GM12878 (cell line): ENCODE results near the gene MEIOB. TPM values are rescaled to one million over a fixed set of nuclear protein-coding genes. Genes with fewer than 3 reads are reported as not detected.

Experiments
- ATAC-seq: fragments of 200-7000 bp; cut with Tn5 transposase; 3 replicates; pipeline ENCODE4 v1.9.1; 2020; ENCODE audit warnings: mild to moderate bottlenecking, moderate library complexity
- BruUV-seq: library from RNA; stranded (reverse); fragments of 400-500 nt; replicated peaks from 2 replicates; lab custom pipeline; 2021; lab: Mats Ljungman, UMichigan
- CTCF ChIA-PET: fragments of 300-600 bp; sonication (Branson Sonifier 250); formaldehyde crosslinking; extraction: SDS; loops from one replicate; lab custom pipeline; 2021; ENCODE audit warnings: inconsistent platforms; lab: Yijun Ruan, JAX
- POLR2A ChIA-PET: fragments of 350-600 bp; formaldehyde crosslinking; extraction: SDS; loops from one replicate; lab custom pipeline; 2021; ENCODE audit warnings: inconsistent platforms; lab: Charles Lee
- RAD21 ChIA-PET: fragments of 300-600 bp; sonication (Branson Sonifier 250); formaldehyde crosslinking; loops from one replicate; lab custom pipeline; 2023; ENCODE audit warnings: antibody characterized with exemption; ENCODE audit not compliant: unreplicated experiment; lab: Charles Lee
- SMC1A ChIA-PET: fragments of 300-600 bp; sonication (Branson Sonifier 250); formaldehyde crosslinking; loops from one replicate; lab custom pipeline; 2023; ENCODE audit not compliant: unreplicated experiment, uncharacterized antibody; lab: Charles Lee
- DNase-seq: peaks from one replicate; pipeline ENCODE4 v3.0.0-alpha.2; 2011; ENCODE audit warnings: low read depth, low spot score
- FAIRE-seq: peaks from 3 replicates; lab custom pipeline; 2011; peaks lifted over from hg19 to GRCh38; lab: Jason Lieb, UNC
- H2AFZ ChIP-seq: 2 replicates; pipeline ENCODE4 v1.6.0; 2011; ENCODE audit warnings: low read depth, low read length, control low read depth; ENCODE audit not compliant: control insufficient read depth
- H3K27ac ChIP-seq: 2 replicates; pipeline ENCODE4 v1.5.1; 2011; ENCODE audit warnings: control low read depth; ENCODE audit not compliant: control insufficient read depth, insufficient read depth
- H3K27me3 ChIP-seq, 2 experiments: replicated peaks in 1 of 2; 2 replicates each; pipeline versions ENCODE4 v1.6.0 to v1.6.1; 2011; ENCODE audit warnings: low read length in 1 of 2; ENCODE audit not compliant: control insufficient read depth in 2 of 2, insufficient read depth in 2 of 2
- H3K36me3 ChIP-seq, 2 experiments: 2 replicates each; pipeline ENCODE4 v1.5.1; 2011; ENCODE audit warnings: low read length in 1 of 2; ENCODE audit not compliant: control insufficient read depth in 2 of 2, insufficient read depth in 2 of 2
- H3K4me1 ChIP-seq: 2 replicates; pipeline ENCODE4 v1.6.1; 2011; ENCODE audit warnings: mild to moderate bottlenecking, low read length, moderate library complexity, mixed read lengths; ENCODE audit not compliant: control insufficient read depth, insufficient read depth
- H3K4me2 ChIP-seq: 2 replicates; pipeline ENCODE4 v1.6.0; 2011; ENCODE audit warnings: control low read depth; ENCODE audit not compliant: control insufficient read depth, insufficient read depth
- H3K4me3 ChIP-seq: fragments of 200-600 bp; sonication (generic); 2 replicates; pipeline ENCODE4 v1.5.1; 2016
- H3K79me2 ChIP-seq: 2 replicates; pipeline ENCODE4 v1.6.0; 2011; ENCODE audit warnings: low read length; ENCODE audit not compliant: control insufficient read depth, insufficient read depth
- H3K9ac ChIP-seq: 2 replicates; pipeline ENCODE4 v1.8.0; 2011; ENCODE audit warnings: low read length, control low read depth, mixed read lengths; ENCODE audit not compliant: control insufficient read depth, insufficient read depth
- H3K9me3 ChIP-seq: replicated peaks from 3 replicates; pipeline ENCODE4 v1.5.1; 2011; ENCODE audit warnings: mild to moderate bottlenecking, low read length; ENCODE audit not compliant: control insufficient read depth, insufficient read depth
- H4K20me1 ChIP-seq: 2 replicates; pipeline ENCODE4 v1.6.0; 2011; ENCODE audit not compliant: control insufficient read depth, insufficient read depth
- BMI1 ChIP-seq: fragments of 450-650 bp; IDR thresholded peaks from 2 replicates; pipeline ENCODE4 v1.6.1; 2016; ENCODE audit warnings: mild to moderate bottlenecking, moderate library complexity, borderline replicate concordance
- CBFB ChIP-seq: IDR thresholded peaks from 2 replicates; pipeline ENCODE4 v1.6.1; 2016; ENCODE audit warnings: antibody characterized with exemption, low read depth
- CBX5 ChIP-seq: sonication (generic); IDR thresholded peaks from 2 replicates; pipeline ENCODE4 v1.6.1; 2016; ENCODE audit warnings: low read depth, moderate library complexity, mild to moderate bottlenecking, inconsistent platforms
- CTCF ChIP-seq, 3 experiments: IDR thresholded peaks in 2 of 3; conservative IDR thresholded peaks in 1 of 3; 2 replicates each; pipeline ENCODE4 v1.5.1; 2011; ENCODE audit warnings: low read depth in 3 of 3, low read length in 3 of 3, mild to moderate bottlenecking in 3 of 3, control low read depth in 2 of 3, moderate library complexity in 2 of 3, inconsistent platforms in 1 of 3, mixed read lengths in 1 of 3; ENCODE audit not compliant: control insufficient read depth in 2 of 3, insufficient read depth in 1 of 3; ENCODE audit errors: extremely low read depth in 1 of 3
- GATAD2B ChIP-seq: fragments of 450-650 bp; conservative IDR thresholded peaks from 2 replicates; pipeline ENCODE4 v1.6.1; 2017; ENCODE audit warnings: low read depth, mild to moderate bottlenecking, moderate library complexity
- TBL1XR1 ChIP-seq: IDR thresholded peaks from 2 replicates; pipeline ENCODE4 v1.6.1; 2012; ENCODE audit warnings: low read depth, low read length, improper control_type of control experiment
- TCF12 ChIP-seq: IDR thresholded peaks from 2 replicates; pipeline ENCODE4 v1.6.1; 2011; ENCODE audit warnings: low read depth, mild to moderate bottlenecking, low read length
- TCF3 ChIP-seq: IDR thresholded peaks from 2 replicates; pipeline ENCODE4 v1.6.1; 2012; ENCODE audit warnings: low read depth, mild to moderate bottlenecking, low read length, borderline replicate concordance; ENCODE audit not compliant: insufficient read depth
- YY1 ChIP-seq: IDR thresholded peaks from 2 replicates; pipeline ENCODE4 v1.6.1; 2011; ENCODE audit warnings: low read depth, mild to moderate bottlenecking, low read length
- ZNF207 ChIP-seq: fragments of 450-650 bp; IDR thresholded peaks from 2 replicates; pipeline ENCODE4 v1.6.1; 2014; ENCODE audit warnings: antibody characterized with exemption, mild to moderate bottlenecking, borderline replicate concordance
- WGBS: methylation state at CpG from one replicate; pipeline ENCODE4 v1.1.6; 2016; ENCODE audit warnings: low lambda C conversion rate; ENCODE audit not compliant: insufficient replicate concordance, insufficient coverage; ENCODE audit errors: missing lambda C conversion rate; 5-methylcytosine and 5-hydroxymethylcytosine counted together
- in situ Hi-C: fragments of 300-500 bp; cut with MboI; formaldehyde crosslinking; loops from 9 replicates; pipeline ENCODE4 v1.14.3; 2018; ENCODE audit warnings: mixed read lengths
- intact Hi-C: fragments of 100-400 bp; cut with micrococcal nuclease; formaldehyde crosslinking; loops from one replicate; pipeline ENCODE4 v1.14.2; 2022; ENCODE audit not compliant: unreplicated experiment
- polyA plus RNA-seq, 11 experiments: library from polyadenylated mRNA; depleted of rRNA in 4 of 11; unstranded in 6 of 11; stranded (reverse) in 5 of 11; fragments of >200 nt; fragmentation: Nextera tagmentation in 4 of 11; fragmentation: Illumina TruSeq in 1 of 11; extraction: Ambion mirVana in 4 of 11; extraction: Trizol in 1 of 11; gene quantifications; 1 replicate in 1 of 11; 2 replicates in 10 of 11; pipeline versions ENCODE4 v1.2.1 to v1.2.3, GENCODE V29; 2011 to 2016; ENCODE audit warnings: inconsistent platforms in 2 of 11, missing spikeins in 2 of 11, low read depth in 1 of 11
- total RNA-seq, 4 experiments: library from RNA; depleted of rRNA in 3 of 4; stranded (reverse); fragments of >200 nt in 3 of 4; fragmentation: Illumina TruSeq in 1 of 4; extraction: Trizol in 1 of 4; gene quantifications; 2 replicates each; pipeline versions ENCODE4 v1.2.1 to v1.2.3, GENCODE V29; 2013 to 2021
- TF ChIP-seq, protein P1 (sequence below): fragments of 450-650 bp; IDR thresholded peaks from 2 replicates; pipeline ENCODE4 v1.6.1; 2017; ENCODE audit warnings: mild to moderate bottlenecking, moderate library complexity
- TF ChIP-seq, protein P2 (sequence below): IDR thresholded peaks from 2 replicates; pipeline ENCODE4 v1.6.1; 2012; ENCODE audit warnings: low read depth, low read length, improper control_type of control experiment

Gene MEIOB
- total and polyA plus RNA-seq, 10 of the 15 experiments (the other 5 are each of a cell fraction or from before 2014, with no cell fraction given), result 0.04 to 0.26 (median 0.09) TPM; not detected in 5

DNA sequence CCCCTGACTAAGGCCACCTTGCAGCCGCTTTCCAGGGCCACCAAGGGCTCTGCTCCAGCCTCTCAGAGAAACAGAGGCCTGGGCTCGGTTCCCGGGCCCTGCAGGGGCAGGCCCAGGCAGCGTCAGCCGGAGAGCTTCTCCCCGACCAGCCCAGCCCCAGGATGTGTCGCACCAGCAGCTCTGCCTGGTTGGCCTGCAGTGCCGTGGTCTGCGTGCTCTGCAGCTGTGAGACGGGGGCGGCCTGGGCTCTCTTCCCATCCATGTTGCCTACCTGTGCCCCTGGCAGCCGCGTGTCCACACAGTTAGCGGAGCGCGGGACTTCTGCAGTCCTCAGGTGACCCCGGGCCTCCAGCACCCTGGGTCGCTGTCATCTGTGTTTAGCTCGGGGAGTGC lies 83.3 kb downstream of the MEIOB start (continued):
- no peak for TF ChIP-seq CTCF (IDR thresholded peaks at IDR 0.05 in 2 of 3, conservative IDR thresholded peaks at IDR 0.05 in 1 of 3; ENCODE audit: control insufficient read depth in 2 of 3, extremely low read depth in 1 of 3, insufficient read depth in 1 of 3, low read depth in 3 of 3, low read length in 3 of 3)
- no peak for TF ChIP-seq TCF3
- no peak for TF ChIP-seq YY1
- TF ChIP-seq TCF12, result no peak

- Histone ChIP-seq H2AFZ (no peak overlapping the region), H4K20me1 (no peaks in the 10 kb centered on the region), H3K9ac (no peak overlapping the region), H3K36me3 (peaks cover 5 to 12% of the 10 kb centered on the region in 2 experiments; a peak in 3 of 4 replicates), H3K4me1 (no peaks in the 10 kb centered on the region), H3K27me3 (no peaks in the 10 kb centered on the region), H3K9me3 (no peaks in the 10 kb centered on the region)
- in situ Hi-C loops, result no loop called here
- ChIA-PET SMC1A (no interaction called here), CTCF (no interaction called here), POLR2A (no interaction called here)
- no TSS peak for BruUV-seq
- DNase-seq, result no peak
- 98% methylated on average over 35 of the region's 38 CpGs for WGBS
- ATAC-seq, result no peak
- no peak for TF ChIP-seq BMI1
- TF ChIP-seq, protein P1, sequence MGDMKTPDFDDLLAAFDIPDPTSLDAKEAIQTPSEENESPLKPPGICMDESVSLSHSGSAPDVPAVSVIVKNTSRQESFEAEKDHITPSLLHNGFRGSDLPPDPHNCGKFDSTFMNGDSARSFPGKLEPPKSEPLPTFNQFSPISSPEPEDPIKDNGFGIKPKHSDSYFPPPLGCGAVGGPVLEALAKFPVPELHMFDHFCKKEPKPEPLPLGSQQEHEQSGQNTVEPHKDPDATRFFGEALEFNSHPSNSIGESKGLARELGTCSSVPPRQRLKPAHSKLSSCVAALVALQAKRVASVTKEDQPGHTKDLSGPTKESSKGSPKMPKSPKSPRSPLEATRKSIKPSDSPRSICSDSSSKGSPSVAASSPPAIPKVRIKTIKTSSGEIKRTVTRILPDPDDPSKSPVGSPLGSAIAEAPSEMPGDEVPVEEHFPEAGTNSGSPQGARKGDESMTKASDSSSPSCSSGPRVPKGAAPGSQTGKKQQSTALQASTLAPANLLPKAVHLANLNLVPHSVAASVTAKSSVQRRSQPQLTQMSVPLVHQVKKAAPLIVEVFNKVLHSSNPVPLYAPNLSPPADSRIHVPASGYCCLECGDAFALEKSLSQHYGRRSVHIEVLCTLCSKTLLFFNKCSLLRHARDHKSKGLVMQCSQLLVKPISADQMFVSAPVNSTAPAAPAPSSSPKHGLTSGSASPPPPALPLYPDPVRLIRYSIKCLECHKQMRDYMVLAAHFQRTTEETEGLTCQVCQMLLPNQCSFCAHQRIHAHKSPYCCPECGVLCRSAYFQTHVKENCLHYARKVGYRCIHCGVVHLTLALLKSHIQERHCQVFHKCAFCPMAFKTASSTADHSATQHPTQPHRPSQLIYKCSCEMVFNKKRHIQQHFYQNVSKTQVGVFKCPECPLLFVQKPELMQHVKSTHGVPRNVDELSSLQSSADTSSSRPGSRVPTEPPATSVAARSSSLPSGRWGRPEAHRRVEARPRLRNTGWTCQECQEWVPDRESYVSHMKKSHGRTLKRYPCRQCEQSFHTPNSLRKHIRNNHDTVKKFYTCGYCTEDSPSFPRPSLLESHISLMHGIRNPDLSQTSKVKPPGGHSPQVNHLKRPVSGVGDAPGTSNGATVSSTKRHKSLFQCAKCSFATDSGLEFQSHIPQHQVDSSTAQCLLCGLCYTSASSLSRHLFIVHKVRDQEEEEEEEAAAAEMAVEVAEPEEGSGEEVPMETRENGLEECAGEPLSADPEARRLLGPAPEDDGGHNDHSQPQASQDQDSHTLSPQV, result no peak
- no peak for TF ChIP-seq ZNF207
- TF ChIP-seq TBL1XR1, result no peak
- TF ChIP-seq CBX5, result no peak
- no peak for TF ChIP-seq CBFB
- TF ChIP-seq, protein P2, sequence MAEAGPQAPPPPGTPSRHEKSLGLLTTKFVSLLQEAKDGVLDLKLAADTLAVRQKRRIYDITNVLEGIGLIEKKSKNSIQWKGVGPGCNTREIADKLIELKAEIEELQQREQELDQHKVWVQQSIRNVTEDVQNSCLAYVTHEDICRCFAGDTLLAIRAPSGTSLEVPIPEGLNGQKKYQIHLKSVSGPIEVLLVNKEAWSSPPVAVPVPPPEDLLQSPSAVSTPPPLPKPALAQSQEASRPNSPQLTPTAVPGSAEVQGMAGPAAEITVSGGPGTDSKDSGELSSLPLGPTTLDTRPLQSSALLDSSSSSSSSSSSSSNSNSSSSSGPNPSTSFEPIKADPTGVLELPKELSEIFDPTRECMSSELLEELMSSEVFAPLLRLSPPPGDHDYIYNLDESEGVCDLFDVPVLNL, result no peak
- TF ChIP-seq GATAD2B, result no peak
- TF ChIP-seq, all 136 proteins: peak for 0
- RAD21 ChIA-PET, result no interaction called here
- Histone ChIP-seq H3K79me2 (peaks cover 15% of the 10 kb centered on the region), H3K27ac (no peak overlapping the region), H3K4me3 (no peak overlapping the region), H3K4me2 (no peak overlapping the region)
- no peak for FAIRE-seq
- intact Hi-C loops, result no loop called here
Observed at GRCh38 chr16:1788095-1788707, 83.8 kb downstream of the MEIOB start.
